Subcutaneous abdominal adipose tissue (tissue), 5 donors: ENCODE data around the gene SEMA3D.

Experiments
- H3K27ac ChIP-seq: one replicate; pipeline ENCODE4 v1.7.0; 2013; ENCODE audit warnings: low read depth, mild to moderate bottlenecking, inconsistent platforms, low read length, moderate library complexity
- H3K27me3 ChIP-seq, 5 donors: one replicate each; pipeline ENCODE4 v1.7.0; 2013; ENCODE audit warnings: low read length in 5 of 5, inconsistent platforms in 1 of 5; ENCODE audit not compliant: control insufficient read depth in 5 of 5, insufficient read depth in 4 of 5
- H3K36me3 ChIP-seq, 5 donors: one replicate each; pipeline ENCODE4 v1.7.0; 2013; ENCODE audit warnings: low read length in 5 of 5; ENCODE audit not compliant: control insufficient read depth in 5 of 5, insufficient read depth in 5 of 5
- H3K4me1 ChIP-seq, 5 donors: one replicate each; pipeline ENCODE4 v1.7.0; 2013; ENCODE audit warnings: low read length in 5 of 5, mild to moderate bottlenecking in 3 of 5, moderate library complexity in 1 of 5; ENCODE audit not compliant: control insufficient read depth in 5 of 5, insufficient read depth in 5 of 5
- H3K4me3 ChIP-seq, 5 donors: one replicate each; pipeline ENCODE4 v1.7.0; 2013; ENCODE audit warnings: low read length in 5 of 5, low read depth in 1 of 5
- H3K9ac ChIP-seq, 5 donors: one replicate each; pipeline ENCODE4 v1.7.0; 2013; ENCODE audit warnings: low read length in 5 of 5, mild to moderate bottlenecking in 4 of 5, moderate library complexity in 3 of 5
- H3K9me3 ChIP-seq, 5 donors: one replicate each; pipeline ENCODE4 v1.7.0; 2013; ENCODE audit warnings: low read length in 5 of 5; ENCODE audit not compliant: control insufficient read depth in 5 of 5
- donor health status: healthy.
- donor health status: healthy.
- donor health status: healthy.
- donor health status: healthy.
- donor health status: healthy.

The SEMA3D gene

GRCh38 chr7:85030893-85031292, 156.0 kb downstream of the SEMA3D start:
- Histone ChIP-seq H3K4me3 (no peak overlapping the region), H3K27me3 (no peaks in the 10 kb centered on the region), H3K27ac (no peak overlapping the region), H3K9me3 (no peaks in the 10 kb centered on the region), H3K9ac (no peak overlapping the region), H3K36me3 (no peaks in the 10 kb centered on the region), H3K4me1 (no peaks in the 10 kb centered on the region)

- Histone ChIP-seq H3K27me3 (no peaks in the 10 kb centered on the region), H3K9ac (no peak overlapping the region), H3K36me3 (no peaks in the 10 kb centered on the region), H3K27ac (no peak overlapping the region), H3K9me3 (no peaks in the 10 kb centered on the region), H3K4me1 (no peaks in the 10 kb centered on the region), H3K4me3 (no peak overlapping the region)
These were observed 161.5 kb downstream of the SEMA3D start for GRCh38 chr7:85025312-85025756.

- H3K9ac ChIP-seq, result no peak overlapping the region
- H3K9me3 ChIP-seq, result no peaks in the 10 kb centered on the region
- H3K4me1 ChIP-seq, result no peaks in the 10 kb centered on the region
- H3K27ac ChIP-seq, result no peak overlapping the region
- no peaks in the 10 kb centered on the region for H3K36me3 ChIP-seq
- H3K27me3 ChIP-seq, result no peaks in the 10 kb centered on the region
- no peak overlapping the region for H3K4me3 ChIP-seq
These were observed 162.9 kb downstream of the SEMA3D start for GRCh38 chr7:85023916-85024315.

GRCh38 chr7:85023066-85023712, 163.7 kb downstream of the SEMA3D start:
- H3K36me3 ChIP-seq, result no peaks in the 10 kb centered on the region
- no peaks in the 10 kb centered on the region for H3K27me3 ChIP-seq
- no peaks in the 10 kb centered on the region for H3K4me1 ChIP-seq
- no peaks in the 10 kb centered on the region for H3K9me3 ChIP-seq
- no peak overlapping the region for H3K9ac ChIP-seq
- H3K4me3 ChIP-seq, result no peak overlapping the region
- no peak overlapping the region for H3K27ac ChIP-seq

- Histone ChIP-seq H3K36me3 (no peaks in the 10 kb centered on the region), H3K27ac (no peak overlapping the region)
These were observed 164.7 kb downstream of the SEMA3D start for GRCh38 chr7:85022064-85022697.

GRCh38 chr7:85021101-85021704, 165.7 kb downstream of the SEMA3D start:
- Histone ChIP-seq H3K4me1 (no peaks in the 10 kb centered on the region), H3K36me3 (no peaks in the 10 kb centered on the region), H3K27ac (no peak overlapping the region), H3K4me3 (no peak overlapping the region), H3K9me3 (no peaks in the 10 kb centered on the region), H3K27me3 (no peaks in the 10 kb centered on the region), H3K9ac (no peak overlapping the region)

More at GRCh38 chr7:85022064-85022697, 164.7 kb downstream of the SEMA3D start:
- Histone ChIP-seq H3K9me3 (no peaks in the 10 kb centered on the region), H3K4me3 (no peak overlapping the region), H3K4me1 (no peaks in the 10 kb centered on the region), H3K27me3 (no peaks in the 10 kb centered on the region), H3K9ac (no peak overlapping the region)

- Histone ChIP-seq H3K9me3 (no peaks in the 10 kb centered on the region), H3K27ac (no peak overlapping the region), H3K36me3 (no peaks in the 10 kb centered on the region), H3K9ac (no peak overlapping the region), H3K27me3 (no peaks in the 10 kb centered on the region), H3K4me1 (no peaks in the 10 kb centered on the region), H3K4me3 (no peak overlapping the region)
These were observed 167.1 kb downstream of the SEMA3D start for GRCh38 chr7:85019778-85020177.

- no peak overlapping the region for H3K9ac ChIP-seq
- H3K27ac ChIP-seq, result no peak overlapping the region
- no peaks in the 10 kb centered on the region for H3K27me3 ChIP-seq
- no peak overlapping the region for H3K4me3 ChIP-seq
- H3K9me3 ChIP-seq, result no peaks in the 10 kb centered on the region
- H3K36me3 ChIP-seq, result no peaks in the 10 kb centered on the region
- no peaks in the 10 kb centered on the region for H3K4me1 ChIP-seq
These were observed 167.7 kb downstream of the SEMA3D start for GRCh38 chr7:85019176-85019575.

GRCh38 chr7:85018498-85018897, 168.4 kb downstream of the SEMA3D start:
- no peaks in the 10 kb centered on the region for H3K4me1 ChIP-seq
- no peaks in the 10 kb centered on the region for H3K27me3 ChIP-seq
- H3K9ac ChIP-seq, result no peak overlapping the region
- no peaks in the 10 kb centered on the region for H3K9me3 ChIP-seq
- H3K4me3 ChIP-seq, result no peak overlapping the region
- H3K36me3 ChIP-seq, result no peaks in the 10 kb centered on the region
- no peak overlapping the region for H3K27ac ChIP-seq

GRCh38 chr7:85016286-85016685, 170.6 kb downstream of the SEMA3D start:
- H3K27me3 ChIP-seq, result no peaks in the 10 kb centered on the region
- no peaks in the 10 kb centered on the region for H3K9me3 ChIP-seq
- H3K4me3 ChIP-seq, result no peak overlapping the region
- no peak overlapping the region for H3K27ac ChIP-seq
- H3K36me3 ChIP-seq, result no peaks in the 10 kb centered on the region
- no peaks in the 10 kb centered on the region for H3K4me1 ChIP-seq
- H3K9ac ChIP-seq, result no peak overlapping the region
